GM13977 (cell line): ENCODE measurements around the gene CFAP61.

ENCODE experiments used
- DNase-seq: peaks from one replicate; pipeline ENCODE4 v3.0.0; 2012; ENCODE audit warnings: low spot score
- in situ Hi-C: fragments of 300-500 bp; cut with MboI; formaldehyde crosslinking; loops from one replicate; pipeline ENCODE4 v1.12.0; 2022; ENCODE audit warnings: low sequenced_read_pairs, low pct_unique_long_range_greater_than_20kb, mixed read lengths, inconsistent platforms; ENCODE audit not compliant: unreplicated experiment
- TF ChIP-seq, protein P1 (sequence below): IDR thresholded peaks from 2 replicates; pipeline ENCODE4 v1.5.1; 2012; ENCODE audit warnings: mild to moderate bottlenecking, control low read depth; ENCODE audit not compliant: insufficient read depth; ENCODE audit errors: extremely low read depth, missing control alignments

CFAP61 gene

GRCh38 chr20:20272686-20273085, 220.4 kb downstream of the CFAP61 start:
- DNase-seq = no peak
- in situ Hi-C loops = no loop called here
- TF ChIP-seq, protein P1, sequence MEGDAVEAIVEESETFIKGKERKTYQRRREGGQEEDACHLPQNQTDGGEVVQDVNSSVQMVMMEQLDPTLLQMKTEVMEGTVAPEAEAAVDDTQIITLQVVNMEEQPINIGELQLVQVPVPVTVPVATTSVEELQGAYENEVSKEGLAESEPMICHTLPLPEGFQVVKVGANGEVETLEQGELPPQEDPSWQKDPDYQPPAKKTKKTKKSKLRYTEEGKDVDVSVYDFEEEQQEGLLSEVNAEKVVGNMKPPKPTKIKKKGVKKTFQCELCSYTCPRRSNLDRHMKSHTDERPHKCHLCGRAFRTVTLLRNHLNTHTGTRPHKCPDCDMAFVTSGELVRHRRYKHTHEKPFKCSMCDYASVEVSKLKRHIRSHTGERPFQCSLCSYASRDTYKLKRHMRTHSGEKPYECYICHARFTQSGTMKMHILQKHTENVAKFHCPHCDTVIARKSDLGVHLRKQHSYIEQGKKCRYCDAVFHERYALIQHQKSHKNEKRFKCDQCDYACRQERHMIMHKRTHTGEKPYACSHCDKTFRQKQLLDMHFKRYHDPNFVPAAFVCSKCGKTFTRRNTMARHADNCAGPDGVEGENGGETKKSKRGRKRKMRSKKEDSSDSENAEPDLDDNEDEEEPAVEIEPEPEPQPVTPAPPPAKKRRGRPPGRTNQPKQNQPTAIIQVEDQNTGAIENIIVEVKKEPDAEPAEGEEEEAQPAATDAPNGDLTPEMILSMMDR = no peak

- in situ Hi-C loops = no loop called here
- DNase-seq = no peak
- TF ChIP-seq, protein P1 = no peak
Observed at GRCh38 chr20:20273286-20273685, 221.0 kb downstream of the CFAP61 start.

DNA sequence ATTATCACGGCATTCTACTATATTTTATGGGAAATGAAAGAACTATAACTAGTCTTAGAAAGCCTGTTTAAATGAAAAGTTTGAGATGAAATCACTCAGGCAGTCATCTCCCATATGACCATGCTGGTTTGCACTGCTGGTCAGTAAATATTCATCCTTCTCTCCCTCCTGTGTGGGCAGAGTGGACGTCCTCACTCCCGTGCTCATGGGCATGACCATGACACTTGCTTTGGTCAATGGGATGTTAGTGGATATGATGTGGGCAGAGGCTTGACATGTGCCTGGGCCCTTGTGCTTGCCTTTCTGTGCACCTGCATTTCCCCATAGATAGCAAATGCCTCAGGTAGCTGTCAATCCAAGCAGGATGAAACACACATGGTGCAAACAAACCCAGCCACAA, 222.5 kb downstream of the CFAP61 start:
- in situ Hi-C loops = no loop called here
- TF ChIP-seq, protein P1 = no peak
- no peak for DNase-seq

GRCh38 chr20:20275636-20276035, 223.3 kb downstream of the CFAP61 start:
- in situ Hi-C loops = no loop called here
- TF ChIP-seq, protein P1 = no peak
- DNase-seq = no peak

- TF ChIP-seq, protein P1 = no peak
- DNase-seq = no peak
- in situ Hi-C loops = no loop called here
Observed at GRCh38 chr20:20276811-20277530, 224.6 kb downstream of the CFAP61 start.

GRCh38 chr20:20277894-20278335, 225.6 kb downstream of the CFAP61 start:
- TF ChIP-seq, protein P1 = no peak
- DNase-seq = no peak
- in situ Hi-C loops = no loop called here
